NK-92 treated with Interleukin-12 subunit alpha and Interleukin-12 subunit beta, amount 100 ng/mL, for 24 hours (cell line): Measurements from ENCODE around the gene PAIP2.

Source experiments
- DNase-seq: peaks from one replicate; lab custom pipeline; 2025; lab: John Stamatoyannopoulos, UW

The PAIP2 gene

GRCh38 chr5:139410993-139411828 is 69.6 kb downstream of the PAIP2 start:
- DNase-seq: no peak

DNA sequence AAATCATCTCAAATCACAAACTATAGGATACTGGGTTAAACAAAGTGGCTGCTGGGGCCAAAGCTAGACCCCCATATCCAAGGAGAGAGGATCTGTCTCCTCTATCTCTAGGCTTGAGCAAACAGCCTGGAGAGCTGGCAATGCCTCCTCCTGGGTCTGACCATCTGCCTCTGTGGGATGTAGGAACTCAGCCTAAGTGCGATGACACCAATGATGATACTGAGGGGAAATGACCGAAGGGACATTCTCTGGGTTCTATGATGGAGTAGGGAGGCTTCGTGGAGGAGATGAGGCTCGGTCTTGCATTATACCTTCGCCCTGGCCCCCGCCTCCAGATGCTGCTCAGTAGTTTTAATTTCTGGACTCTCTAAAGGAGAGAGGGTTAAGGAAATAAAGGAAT is 71.5 kb downstream of the PAIP2 start:
- no peak for DNase-seq

DNA sequence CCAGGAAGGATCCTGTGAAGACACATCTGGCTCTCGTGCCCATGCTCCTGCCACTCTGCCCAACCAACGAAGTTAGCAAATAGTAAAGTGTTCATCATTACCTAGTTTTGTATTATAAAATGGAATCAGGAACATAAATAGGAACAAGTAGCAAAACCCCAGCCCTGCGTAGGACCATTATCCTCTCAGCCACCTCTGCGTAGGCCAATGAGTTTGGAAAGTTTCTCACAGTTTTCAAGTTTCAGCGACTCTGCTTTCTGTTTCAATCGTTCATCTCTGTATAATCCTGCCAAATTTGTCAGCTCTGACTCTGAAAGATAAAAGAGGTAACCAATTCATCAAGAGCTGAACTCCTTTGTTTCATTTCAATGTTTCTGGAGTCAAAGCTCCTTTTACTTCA is 72.3 kb downstream of the PAIP2 start:
- DNase-seq: no peak

DNA sequence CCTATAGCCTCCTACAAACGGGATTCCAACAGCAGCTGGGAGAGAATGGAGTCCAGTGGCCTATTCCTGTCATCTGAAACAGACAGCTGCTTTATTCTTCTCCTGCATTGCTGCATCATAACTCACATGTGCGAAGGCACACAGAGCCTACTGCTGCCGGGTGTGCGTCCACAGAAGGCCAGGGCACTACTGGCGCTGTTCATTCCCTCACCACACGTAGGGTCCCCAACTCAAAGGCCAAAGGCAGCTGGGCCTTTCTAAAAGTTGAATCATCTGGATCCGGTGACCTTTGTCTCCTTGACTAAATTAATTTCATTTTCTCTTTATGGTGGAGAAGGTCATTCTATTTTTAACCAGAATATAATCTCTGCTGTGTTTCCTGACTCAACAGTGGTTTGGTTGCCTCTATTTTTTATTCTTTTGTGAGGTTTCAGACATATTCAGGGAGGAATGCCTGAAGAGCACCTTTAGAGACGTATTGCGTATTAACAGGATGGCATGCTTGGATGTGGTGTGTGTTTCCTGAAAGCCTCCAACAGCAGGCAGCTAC is 73.0 kb downstream of the PAIP2 start:
- no peak for DNase-seq

- no peak for DNase-seq
Measured at GRCh38 chr5:139415221-139415861, 73.7 kb downstream of the PAIP2 start.

GRCh38 chr5:139415869-139416268 is 74.2 kb downstream of the PAIP2 start:
- no peak for DNase-seq

- no peak for DNase-seq
Measured at GRCh38 chr5:139416651-139417050, 75.0 kb downstream of the PAIP2 start.

DNA sequence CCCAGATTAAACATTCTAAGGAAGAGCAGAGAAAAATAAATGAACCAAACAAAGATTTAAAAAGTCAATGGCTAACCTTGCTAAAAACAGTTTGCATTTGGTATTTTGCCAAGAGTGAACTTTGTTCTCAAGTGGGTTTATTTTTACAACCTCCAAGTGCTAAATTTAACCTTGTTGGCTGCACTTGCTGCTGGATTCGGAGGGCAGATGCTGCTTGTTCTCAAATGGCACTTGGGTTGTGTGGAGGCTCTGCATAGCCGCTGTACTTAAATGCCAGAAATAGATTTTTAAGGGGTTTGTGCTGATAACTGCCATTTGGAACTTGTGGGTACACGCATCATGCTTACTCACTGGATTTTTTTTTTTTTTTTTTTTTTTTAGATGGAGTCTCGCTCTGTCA is 75.6 kb downstream of the PAIP2 start:
- no peak for DNase-seq

- no peak for DNase-seq
Measured at GRCh38 chr5:139418793-139419192, 77.1 kb downstream of the PAIP2 start.
